ENCODE results near the gene AMIGO3. TPM values are rescaled to one million over a fixed set of nuclear protein-coding genes. Genes with fewer than 3 reads are reported as not detected.
"Not testable (repeated sequence)": the region's sequence is repeated elsewhere in the genome, so short reads cannot be mapped to it uniquely, and the experiment has no call there.

AMIGO3 gene
- polyA plus RNA-seq, 12 donors: 1.2 to 6.1 (median 2.3) TPM; not detected in 1

DNA sequence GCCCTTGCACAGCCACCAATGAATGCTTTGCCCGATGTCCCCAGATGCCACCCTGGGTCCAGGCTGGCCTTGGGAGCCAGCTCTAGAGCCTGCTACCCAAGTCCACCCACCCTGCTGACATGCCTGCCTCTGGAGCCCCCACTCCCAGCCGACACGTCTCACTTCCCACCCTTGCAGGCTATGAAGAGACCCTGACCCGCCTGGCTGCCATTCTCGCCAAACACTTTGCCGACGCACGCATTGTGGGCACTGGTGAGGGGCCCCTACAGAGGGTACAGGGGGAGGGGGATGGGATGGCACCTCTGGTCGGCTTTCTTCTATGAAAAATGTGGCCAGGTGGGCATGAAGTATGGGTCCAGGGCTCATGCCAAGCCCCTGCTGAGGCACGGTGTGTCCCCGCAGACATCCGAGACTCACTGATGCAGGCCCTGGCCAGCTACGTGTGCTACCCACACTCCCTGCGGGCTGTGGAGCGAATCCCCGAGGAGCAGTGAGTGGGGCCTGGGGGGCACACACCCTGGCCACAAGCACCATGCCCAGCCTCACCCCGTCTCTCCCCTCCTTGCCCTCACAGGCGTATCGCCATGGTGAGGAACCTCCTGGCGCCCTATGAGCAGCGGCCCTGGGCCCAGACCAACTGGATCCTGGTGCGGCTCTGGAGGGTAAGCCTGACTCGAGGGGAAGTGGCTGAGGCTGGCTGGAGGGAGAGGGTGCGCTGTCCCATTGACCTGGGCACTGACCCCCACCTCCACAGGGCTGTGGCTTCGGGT is 6.0 kb downstream of the AMIGO3 start:
- no peak for DNase-seq

DNA sequence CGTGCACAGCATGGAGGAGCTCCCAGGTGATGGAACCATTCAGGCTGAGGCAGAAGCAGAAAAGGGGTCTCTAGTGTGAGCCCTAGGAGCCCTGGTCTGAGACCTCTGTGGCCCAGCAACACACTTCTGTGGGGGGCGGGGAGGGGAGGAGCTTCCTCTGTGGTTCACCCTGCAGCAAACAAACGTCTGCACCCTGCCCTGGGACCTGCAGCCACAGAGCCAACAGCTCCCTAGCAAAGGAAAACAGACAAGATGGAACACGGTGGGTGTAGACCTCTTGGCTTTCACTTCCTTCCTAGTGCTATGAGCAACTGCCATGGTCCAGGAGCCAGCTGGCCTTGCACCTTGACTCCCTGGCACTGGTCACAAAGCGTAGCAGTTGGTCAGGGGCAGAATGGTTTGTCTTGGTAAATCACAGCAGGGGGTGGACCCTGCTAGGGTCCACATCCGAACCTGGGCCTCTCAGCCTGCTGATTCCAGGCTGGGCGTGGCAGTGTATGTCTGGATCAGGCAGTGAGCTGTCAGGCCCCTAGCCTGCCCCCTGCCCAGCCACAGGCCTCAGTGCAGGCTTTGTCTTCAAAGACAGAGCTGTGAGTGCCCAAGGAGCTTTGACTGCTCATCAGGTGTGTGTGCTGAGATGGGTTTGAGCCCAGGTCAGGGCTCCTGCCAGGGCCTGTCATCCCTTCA is 6.7 kb downstream of the AMIGO3 start:
- no peak for DNase-seq

DNA sequence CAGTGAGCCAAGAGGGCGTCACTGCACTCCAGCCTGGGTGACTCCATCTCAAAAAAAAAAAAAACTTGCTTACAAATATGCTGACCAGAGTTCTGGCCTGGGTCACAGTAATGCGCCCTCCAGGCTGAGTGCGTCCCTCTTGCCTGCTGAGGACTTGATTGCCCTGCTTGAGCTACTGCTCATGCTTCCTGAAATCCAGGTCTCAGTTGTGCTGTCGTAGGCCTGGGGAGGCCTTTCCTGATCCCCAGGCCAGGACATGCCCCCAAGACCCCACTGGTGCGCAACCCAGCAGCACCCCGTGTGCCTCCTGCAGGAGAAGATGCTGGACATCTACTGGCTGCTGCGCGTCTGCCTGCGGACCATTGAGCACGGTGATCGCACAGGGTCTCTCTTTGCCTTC is 7.3 kb downstream of the AMIGO3 start:
- DNase-seq: no peak

DNA sequence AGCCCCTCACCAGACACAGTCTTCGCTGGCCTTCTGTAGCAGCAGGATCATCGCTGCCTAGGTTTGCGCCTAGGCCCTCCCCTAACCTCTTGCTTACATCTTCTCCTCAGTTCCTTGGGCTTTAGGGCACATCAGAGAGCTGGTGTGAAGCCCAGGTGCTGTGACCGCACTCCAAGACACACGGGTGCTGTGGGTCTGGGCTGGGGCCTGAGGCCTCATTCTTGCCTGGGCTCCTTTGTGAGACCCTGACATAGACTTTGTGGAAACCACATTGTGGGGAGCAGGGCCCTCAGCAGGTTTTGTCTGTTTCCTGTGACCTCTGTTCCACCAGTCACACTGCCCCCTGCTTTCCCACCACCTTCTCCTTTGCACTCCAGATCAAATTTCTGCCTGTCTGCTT is 8.0 kb downstream of the AMIGO3 start:
- no peak for DNase-seq

DNA sequence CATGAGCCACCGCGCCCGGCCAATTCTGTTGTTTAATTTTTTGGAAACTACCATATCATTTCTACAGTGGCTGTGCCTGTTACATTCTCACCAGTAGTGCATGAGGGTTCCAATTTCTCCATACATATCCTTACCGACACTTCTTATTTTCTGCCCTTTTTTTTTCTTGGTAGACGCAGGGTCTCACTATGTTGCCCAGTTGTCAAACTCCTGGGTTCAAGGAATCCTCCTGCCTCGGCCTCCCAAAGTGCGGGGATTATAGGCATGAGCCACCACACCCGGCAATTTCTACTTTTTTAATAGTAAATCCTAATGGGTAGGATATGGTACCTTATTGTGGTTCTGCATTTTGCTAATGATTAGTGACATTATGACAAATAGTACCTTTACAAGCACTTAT is 9.6 kb downstream of the AMIGO3 start:
- DNase-seq: no peak

DNA sequence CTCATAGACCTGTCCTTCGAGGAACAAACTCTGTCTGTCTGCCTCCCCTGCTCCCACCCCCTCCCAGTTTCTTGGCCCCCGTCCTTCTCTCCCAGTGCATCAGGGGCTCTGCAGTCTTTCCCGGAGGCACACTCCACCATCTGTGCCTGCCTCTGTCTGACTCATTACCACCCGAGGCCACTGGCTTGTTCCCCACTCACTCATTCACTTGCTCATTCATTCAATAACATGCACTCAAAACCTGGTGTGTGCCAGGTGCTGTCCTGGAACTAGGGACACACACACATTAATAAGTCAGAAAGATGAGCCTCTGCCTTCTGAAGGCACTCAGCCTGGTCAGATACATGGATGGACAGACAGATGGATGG is 12.4 kb downstream of the AMIGO3 start:
- no peak for DNase-seq

DNA sequence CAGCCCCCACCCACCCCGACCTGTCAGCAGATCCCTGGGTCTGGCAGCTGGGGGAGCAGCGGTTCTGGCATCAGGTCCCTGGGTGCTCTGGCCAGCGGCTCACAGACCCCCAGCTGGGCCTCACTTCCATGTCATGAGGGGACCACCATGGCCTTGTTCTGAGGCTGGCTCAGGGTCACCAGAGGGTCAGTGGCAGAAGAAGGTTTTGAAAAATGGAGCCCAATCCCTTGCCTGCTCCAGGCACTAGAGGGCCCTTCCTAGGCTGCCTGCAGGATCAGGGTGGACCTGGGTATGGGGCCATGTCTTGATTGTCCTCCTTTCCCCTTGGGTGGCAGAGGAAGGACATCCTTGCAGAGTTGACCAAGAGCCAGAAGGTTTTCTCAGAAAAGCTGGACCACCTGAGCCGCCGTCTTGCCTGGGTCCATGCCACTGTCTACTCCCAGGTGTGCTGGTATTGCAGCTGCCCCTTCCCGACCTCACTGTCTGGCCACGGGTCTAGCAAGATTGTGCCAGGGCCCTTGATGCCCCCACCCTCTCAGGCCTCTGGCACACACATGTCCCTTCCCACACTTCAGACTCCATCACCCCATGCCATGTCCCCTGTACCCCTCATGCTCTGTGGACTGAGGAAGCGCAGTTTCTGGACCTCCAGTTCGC is 12.9 kb downstream of the AMIGO3 start:
- no peak for DNase-seq

DNA sequence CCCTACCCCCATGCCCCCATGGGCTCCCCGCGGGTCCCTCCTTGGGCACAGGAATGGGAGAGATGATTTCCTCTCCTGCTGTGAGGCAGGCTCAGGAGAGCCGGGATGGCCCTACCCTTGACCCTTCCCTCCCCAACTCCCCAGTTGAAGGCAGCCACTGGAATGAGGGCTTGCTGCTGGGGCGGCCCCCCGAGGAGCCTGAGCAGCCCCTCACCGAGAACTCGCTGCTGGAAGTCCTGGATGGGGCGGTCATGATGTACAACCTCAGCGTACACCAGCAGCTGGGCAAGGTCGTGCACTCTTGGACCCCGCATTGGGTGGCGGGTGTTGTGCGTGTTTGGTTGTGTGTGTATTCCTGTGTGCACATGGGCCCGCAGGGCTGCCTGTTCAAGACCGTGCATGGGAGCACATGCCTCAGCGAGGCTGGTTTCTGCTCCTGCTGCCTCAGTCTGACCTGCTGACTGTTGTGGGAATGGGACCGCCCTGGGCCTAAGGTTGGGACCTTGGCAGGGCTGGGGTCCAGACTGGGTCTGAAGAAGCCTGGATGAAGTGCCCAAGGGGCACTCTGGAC is 14.0 kb downstream of the AMIGO3 start:
- DNase-seq: no peak

DNA sequence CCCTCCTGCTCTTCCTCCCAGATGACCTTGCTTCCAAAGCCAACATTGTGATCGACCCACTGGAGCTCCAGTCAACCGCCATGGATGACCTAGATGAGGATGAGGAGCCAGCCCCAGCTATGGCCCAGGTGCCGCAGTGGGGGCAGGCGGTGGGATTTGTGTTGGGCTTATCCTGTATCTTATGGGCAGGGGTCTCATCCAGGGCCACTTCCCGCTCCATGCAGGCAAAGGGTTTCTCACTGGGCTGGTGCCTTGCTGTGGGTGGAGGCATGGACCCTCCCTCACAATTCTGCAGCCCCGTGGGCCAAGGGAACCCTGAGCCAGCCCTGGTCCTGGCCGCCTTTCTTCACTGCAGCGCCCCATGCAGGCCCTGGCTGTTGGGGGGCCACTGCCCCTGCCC is 14.9 kb downstream of the AMIGO3 start:
- no peak for DNase-seq

DNA sequence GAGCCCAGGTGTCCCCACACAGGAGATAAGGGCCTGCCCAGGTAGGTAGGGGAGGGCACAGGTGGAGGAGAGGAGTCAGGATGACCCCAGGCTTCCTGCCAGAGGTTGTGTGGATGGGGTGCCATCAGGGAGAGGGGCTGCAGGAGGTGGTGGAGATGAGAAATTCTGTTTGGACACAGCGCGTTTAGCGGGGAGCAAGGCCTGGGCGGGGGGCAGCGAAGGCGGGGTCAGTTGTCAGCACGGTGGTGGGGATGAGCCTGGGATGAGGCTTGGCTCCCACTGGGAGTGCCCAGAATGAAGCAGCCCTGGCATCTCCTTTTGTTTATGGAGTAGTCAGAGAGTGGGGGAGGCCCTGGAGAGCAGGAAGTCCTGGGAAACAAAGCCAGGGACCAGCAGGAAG is 15.5 kb downstream of the AMIGO3 start:
- no peak for DNase-seq

DNA sequence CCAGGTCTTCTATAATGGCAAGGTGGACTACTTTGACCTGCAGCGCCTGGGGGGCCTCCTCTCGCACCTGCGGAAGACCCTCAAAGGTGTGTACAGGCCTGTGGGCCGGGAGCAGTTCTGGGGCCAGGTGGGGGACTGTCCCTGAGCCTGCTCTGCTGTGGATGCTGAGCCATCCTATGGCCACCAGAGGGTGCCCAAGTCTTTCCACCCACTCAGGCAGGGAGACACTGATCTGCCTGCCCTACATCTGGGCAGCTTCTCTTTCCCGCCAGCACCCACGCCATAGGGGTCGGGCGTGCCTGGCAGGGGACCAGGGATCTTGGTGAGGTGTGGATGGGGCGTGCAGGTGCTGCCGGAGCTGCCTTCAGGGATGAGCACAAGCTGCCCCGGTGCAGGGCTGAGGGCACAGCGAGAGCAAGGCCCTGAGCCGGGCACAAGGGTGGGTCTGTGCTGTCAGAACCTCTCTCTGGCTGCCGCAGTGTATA is 16.0 kb downstream of the AMIGO3 start:
- no peak for DNase-seq

DNA sequence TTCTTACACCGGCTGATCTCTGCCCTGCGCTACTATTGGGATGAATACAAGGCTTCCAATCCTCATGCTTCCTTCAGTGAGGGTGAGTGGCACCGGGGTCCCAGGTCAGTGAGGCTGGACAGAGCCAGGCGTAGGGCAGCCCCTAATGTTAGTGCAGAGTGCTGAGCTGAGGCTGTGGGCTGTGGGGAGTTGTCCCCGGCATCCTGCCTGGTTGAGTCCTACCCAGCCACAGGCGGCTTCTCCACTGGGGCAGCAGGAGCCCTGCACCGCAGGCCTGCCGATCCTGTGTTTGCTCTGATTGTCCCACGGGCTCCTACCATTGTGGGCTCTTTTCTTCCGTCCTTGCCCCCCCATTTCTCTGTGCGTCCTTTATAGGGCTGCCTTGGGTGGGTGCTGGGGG is 16.8 kb downstream of the AMIGO3 start:
- no peak for DNase-seq

DNA sequence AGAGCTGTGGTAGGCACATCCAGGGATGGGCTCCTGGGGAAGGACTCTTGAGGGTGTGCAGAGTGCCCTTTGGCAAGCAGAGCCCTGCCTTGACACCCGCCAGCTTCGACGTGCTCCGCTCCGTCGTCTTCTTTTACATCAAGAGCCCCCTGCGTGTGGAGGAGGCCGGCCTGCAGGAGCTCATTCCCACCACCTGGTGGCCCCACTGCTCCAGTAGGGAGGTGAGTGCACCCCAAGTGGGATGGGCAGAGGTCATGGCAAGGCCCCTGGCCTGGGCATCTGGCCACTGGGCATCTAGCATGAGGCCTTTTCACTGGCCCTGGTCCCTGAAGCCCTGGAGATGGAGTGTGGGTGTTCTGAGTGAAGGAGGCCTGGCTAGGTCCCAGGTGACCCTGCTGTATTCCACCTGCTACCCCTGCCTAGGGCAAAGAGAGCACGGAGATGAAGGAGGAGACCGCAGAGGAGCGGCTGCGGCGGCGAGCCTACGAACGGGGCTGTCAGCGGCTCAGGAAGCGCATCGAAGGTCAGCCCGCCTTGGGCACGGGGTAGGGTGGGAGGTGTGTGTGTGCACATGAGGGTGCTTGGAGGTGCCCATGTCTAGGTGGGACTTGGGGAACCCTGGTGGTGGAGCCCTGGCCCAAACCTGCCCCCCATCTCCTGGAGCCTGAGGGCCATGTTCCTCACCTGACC is 18.0 kb downstream of the AMIGO3 start:
- DNase-seq: no peak

DNA sequence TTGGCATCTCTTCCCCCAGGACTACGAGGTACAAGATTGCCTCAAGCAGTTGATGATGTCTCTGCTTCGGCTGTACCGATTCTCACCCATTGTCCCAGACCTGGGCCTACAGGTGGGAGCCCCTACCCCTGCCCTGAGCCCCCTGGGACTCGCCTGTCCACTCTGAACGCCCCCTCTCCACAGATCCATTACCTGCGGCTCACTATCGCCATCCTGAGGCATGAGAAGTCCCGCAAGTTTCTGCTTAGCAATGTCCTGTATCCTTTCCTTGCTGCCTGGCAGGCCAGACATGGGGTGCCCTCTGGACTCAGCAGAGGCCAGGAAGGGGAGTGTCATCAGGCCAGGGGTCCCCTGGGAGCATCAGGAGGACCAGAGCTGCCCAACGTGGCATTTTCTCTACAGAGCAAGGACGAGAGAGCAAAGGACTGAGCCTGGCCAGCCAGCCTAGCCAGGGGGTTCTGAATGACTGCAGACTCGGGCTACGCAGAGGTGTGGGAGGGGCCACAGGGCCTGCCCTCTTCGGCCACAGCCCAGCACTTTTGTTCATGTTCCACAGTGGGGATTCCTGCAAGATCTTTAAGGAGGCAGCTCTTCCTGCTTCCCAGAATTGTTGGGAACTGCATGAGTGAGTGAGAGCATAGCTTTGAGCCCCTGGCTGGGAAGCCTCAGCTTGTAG is 18.9 kb downstream of the AMIGO3 start:
- DNase-seq: no peak

DNA sequence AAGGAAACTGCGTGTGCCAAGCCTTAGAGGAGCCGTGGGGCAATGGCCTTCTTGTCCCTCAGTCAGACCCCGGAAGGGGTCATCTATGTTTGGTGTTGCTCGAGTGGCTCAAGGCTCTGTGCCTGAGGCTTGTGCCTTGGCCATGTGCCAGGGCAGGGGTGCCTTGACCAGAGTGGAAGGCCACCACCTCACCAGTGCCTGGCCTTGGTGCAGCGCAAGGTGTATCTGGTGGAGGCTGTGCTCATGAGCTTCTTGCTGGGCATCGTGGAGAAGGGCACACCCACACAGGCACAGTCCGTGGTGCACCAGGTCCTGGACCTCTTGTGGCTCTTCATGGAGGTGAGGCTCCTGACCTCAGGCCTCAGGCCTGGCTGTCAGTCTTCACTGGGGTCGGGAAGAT is 19.5 kb downstream of the AMIGO3 start:
- no peak for DNase-seq

DNA sequence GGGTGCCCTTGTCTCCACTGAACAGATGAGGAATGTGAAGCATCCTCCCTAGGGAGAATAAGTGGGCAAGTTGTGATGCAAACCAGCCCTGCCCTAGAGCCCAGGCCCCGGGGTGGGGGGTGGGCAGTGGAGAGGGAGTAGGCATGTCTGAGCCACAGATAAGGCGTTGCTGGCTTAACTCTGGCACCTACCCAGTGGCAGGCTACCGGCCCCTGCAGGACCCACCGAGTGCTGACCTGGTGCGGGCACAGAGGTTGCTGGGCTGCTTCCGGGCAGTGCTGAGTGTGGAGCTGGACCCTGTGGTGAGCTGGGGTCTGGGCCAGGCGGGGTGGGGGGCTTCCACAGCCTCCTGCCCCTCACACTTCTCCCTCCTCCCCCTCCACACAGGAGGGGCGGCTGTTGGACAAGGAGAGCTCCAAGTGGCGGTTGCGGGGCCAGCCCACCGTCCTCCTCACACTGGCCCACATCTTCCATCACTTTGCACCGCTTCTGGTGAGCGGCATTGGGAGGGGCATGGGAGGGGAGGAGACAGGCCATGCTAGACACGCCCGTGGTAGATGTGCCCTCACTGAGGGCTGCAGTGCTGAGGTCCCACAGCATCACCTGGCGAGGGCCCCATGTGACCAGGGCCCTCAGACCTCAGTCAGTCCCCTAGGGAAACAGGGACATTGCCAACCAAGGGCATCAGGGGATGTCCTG is 20.1 kb downstream of the AMIGO3 start:
- DNase-seq: no peak

DNA sequence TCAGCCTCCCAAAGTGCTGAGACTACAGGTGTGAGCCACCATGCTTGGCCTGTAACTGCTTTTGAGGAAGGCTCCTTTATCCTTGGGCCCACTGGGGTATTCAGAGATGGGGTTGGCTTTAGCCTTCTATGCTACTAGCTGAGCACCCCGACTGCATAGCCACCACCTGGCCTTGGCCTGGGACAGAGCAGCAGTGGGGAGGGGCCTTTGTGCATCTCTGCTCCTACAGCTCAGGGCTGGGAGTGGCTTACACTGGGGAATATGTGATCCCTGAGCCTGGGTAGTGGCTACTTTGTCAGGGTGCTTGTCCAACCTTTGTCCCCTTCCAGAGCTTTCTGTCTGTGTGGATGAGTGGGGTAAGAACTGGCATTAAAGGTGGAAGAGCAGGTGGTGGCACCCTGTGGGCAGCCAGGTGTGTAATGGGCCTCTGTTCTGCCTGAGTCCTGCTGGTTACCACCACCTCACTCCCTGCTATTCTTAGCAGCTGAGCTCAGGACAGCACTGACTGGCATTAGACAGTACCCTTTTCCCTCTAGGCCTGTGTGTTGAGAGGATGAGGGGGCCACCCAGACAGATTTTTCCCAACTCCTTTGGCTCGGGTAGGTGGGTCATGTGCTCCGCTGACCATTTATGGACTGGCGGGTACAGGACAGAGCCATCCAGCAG is 24.0 kb downstream of the AMIGO3 start:
- not testable (repeated sequence) for DNase-seq

DNA sequence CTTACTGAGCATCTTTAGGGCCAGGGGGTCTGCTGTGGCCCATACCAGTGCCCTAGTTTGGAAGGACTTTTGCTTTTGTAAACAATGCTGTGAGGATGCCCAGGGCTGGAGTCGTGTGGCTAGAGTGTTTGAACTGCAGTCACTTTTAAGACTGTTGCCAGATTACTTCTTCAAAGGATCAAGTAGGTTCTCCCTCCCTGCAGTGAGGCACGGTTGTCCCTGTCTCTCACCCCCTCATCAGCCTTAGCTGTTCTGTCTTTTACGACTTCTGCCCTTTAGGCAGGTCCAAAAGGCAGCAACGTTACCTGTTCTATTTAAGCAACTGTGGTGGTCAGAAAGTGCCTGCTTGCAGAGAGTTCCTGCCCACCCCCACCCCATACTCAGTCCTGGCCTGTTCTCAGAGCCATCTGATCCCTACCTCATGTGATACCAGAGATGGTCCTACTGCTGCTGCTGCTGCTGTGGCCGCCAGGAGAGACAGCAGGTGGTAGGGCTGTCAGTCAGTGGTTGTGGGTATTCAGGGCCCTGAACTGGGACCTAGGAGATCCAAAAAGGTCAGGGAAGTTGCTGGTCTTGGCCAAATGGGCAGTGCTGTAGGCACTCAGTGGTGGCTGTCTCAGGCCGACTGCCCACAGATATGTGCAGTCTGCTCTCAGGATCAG is 24.9 kb downstream of the AMIGO3 start:
- not testable (repeated sequence) for DNase-seq

DNA sequence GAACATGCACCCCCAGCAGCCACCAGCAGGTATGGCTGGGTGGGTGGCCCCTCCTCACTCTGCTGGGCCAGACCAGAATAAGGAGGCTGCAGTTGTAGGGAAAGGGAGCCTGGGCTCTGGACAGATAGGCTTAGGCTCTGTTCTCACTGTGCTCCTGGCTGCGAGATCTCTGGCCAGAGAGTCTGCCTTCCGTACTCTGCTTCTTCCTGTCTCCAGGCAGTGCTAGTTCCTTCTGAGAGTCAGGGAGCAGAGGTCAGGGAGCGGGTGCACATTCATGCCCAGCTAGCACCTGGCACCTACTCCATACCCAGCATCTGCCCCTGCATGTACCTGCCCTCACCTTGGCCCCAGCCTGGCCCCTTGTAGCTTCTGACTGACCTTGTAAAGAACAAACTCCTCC is 28.0 kb downstream of the AMIGO3 start:
- DNase-seq: not testable (repeated sequence)

DNA sequence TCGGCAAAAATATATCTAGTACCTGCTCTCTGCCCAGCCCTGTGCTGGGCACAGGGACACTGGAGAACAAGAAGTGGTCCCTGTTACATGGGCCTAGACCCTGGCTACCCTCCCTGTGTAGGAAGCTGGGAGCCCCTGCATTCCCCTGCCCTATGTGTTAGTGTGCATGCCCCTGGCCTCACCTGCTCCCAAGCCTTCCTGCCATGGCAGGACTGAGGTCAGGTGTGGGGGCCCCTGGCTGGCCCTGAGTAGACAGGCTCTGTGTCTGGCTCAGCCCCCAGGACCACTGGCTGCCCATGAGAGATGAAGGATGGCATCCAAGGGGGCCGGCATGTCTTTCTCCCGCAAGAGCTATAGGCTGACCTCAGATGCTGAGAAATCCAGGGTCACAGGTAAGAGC is 28.6 kb downstream of the AMIGO3 start:
- DNase-seq: not testable (repeated sequence)

Data from muscle of arm (tissue), 12 donors.